ENCODE results near the gene EHBP1L1.

The EHBP1L1 gene

DNA sequence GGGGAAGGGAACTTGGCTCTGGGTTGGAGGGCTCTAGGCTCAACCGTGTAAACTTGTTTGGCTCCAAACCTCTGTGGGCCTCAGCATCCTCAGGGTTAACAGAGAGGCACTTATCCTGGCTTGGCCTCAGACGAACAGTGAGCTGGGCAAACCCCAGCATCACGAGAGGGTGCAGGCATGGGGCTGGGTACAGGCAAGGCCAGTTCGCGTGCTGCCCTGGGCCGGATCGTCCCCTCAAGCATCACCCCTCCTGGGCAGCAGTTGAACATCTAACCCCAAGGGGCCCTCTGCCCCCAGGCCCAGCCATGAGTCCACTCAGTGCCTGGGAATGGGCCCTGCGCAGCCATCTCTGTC is 1.9 kb downstream of the EHBP1L1 start:
- no peak for DNase-seq (ENCODE audit: low spot score)

DNA sequence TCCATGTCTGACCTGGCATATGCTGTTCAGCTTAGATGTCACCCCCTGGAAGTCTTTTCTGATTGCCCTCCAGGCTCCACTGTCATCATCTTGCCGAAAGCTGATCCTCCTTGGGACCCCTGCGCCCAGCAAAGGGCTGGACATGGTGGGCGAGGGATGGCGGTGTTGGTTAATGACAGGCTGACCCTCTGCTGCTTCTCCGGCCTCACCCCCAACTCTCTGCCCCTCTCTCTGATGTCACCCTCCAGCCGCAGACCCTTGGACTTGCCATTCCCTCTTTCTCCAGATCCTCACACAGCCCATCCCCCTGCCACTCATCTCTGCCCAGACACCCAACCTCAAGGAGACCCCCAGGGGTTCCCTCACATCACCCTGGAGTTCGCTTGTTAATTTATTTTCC is 2.3 kb downstream of the EHBP1L1 start:
- DNase-seq (ENCODE audit: low spot score) = no peak

DNA sequence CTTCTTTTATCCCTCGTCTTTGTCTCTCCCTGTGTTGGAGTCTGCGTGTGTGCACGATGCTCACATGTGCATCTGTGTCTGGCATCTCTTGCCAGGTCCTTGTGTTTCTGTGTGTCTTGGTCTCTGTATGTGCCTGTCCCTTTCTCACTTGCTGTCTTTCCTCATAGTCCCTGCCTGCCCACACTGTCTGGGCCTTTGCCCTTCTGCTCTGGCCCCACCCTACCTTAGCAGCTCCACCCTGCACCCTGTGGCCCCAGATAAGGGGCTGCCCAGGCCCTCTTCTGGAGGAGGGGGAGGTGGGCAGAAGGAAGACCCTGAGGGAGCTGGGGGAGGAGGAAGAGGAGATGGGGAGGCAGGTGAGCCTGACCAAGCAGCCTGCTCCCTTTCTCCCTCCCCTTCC is 2.8 kb downstream of the EHBP1L1 start:
- DNase-seq (ENCODE audit: low spot score) = no peak

- no peak for DNase-seq (ENCODE audit: low spot score)
These were observed 3.4 kb downstream of the EHBP1L1 start for GRCh38 chr11:65579291-65579690.

DNA sequence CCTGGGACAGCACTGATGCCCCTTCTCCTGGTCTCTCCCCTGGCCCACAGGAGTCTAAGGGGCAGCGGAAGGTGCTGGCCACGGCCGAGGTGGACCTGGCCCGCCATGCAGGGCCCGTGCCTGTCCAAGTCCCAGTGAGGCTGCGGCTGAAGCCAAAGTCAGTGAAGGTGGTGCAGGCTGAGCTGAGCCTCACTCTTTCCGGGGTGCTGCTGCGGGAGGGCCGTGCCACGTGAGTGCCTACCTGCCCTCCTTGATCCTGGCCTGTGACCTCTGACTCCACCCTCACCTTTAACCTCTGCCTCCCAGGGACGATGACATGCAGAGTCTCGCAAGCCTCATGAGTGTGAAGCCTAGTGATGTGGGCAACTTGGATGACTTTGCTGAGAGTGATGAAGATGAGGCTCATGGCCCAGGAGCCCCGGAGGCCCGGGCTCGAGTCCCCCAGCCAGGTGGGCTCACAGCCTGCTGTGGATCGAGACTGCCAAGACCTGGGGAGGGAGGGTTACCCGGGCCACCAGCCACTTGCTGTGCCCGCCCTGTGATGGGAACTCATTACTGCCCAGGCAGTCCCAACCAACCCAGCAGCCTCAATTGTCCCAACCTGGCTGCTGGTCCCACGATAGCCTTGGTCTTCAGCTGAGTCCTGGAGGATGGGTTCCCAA is 4.3 kb downstream of the EHBP1L1 start:
- DNase-seq (ENCODE audit: low spot score) = no peak

DNA sequence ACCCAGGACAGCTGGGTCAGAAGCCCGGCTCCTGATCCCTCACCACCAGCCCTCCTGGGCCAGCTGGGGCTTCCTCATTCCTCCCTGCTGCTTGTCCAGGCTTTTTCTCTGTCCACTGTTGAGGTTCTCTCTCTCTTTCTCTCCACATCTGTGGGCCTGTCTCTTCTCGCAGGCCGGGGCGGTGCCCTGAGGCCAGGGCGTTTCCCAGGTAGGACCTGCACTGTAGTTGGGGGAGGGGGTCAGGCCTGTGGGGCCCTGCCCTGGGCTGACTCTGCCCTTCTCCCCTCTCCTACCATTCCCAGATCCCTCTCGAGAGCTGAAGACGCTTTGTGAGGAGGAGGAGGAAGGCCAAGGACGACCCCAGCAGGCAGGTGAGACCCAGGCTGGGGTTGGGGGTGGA is 4.9 kb downstream of the EHBP1L1 start:
- DNase-seq (ENCODE audit: low spot score) = no peak

GRCh38 chr11:65581928-65582327 is 6.1 kb downstream of the EHBP1L1 start:
- no peak for DNase-seq (ENCODE audit: low spot score)

GRCh38 chr11:65583589-65583988 is 7.7 kb downstream of the EHBP1L1 start:
- no peak for DNase-seq (ENCODE audit: low spot score)

- DNase-seq (ENCODE audit: low spot score) = no peak
These were observed 8.3 kb downstream of the EHBP1L1 start for GRCh38 chr11:65584106-65584505.

DNA sequence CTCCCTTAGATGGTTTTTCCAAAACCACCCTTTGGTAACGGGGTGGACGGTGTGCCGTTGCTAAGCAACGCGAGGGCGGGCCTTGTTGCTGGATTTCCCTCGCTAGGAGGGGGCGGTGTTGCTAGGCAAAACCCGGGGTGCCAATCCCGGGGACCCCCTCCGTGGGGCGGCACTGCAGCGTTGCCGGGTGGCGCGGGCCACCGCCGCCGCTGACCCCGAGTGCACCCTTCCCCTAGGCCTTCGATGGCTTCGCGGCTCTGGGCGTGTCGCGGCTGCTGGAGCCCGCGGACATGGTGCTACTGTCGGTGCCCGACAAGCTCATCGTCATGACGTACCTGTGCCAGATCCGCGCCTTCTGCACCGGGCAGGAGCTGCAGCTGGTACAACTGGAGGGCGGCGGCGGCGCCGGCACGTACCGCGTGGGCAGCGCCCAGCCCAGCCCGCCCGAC is 8.9 kb downstream of the EHBP1L1 start:
- no peak for DNase-seq (ENCODE audit: low spot score)

DNA sequence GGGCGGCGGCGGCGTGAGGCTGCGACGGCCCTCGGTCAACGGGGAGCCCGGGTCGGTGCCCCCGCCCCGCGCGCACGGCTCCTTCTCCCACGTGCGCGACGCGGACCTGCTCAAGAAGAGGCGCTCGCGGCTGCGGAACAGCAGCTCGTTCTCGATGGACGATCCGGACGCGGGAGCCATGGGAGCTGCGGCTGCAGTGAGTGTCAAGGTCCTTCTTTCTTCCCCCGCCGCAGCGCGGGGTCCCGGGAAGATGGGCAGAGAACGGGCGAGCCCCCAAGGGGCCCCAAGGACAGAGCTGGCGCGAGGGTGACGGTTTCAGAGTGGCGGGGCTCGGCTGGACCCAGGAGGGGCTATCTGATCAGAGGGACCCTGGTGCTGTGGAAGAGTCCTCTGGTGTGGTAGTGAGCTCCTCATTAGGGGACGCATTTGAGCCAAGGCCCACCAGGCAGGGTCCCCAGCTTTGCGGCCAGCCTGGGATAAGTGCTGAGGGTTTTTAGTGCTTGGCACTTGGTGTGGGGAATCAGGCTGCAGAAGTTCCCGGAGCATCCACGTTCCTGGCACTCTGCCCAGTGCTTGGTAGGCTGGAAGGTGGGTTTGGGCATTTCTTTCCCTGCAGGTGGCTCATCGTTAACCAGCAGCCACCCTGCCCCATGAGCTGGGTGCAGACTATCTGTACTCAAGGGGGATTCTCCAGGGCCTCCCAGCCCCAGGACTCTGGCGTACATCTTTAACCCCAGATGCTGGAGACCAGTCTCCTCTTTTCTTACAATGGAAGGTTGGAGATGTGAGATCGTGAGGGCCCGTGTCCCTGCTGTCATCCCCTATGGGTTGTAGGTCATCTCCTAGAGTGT is 9.8 kb downstream of the EHBP1L1 start:
- DNase-seq (ENCODE audit: low spot score) = no peak

GRCh38 chr11:65586247-65586630 is 10.4 kb downstream of the EHBP1L1 start:
- DNase-seq (ENCODE audit: low spot score) = no peak

GRCh38 chr11:65586676-65587075 is 10.8 kb downstream of the EHBP1L1 start:
- no peak for DNase-seq (ENCODE audit: low spot score)

GRCh38 chr11:65588199-65589054 is 12.6 kb downstream of the EHBP1L1 start:
- peak; percentile 97 for DNase-seq (ENCODE audit: low spot score)

DNA sequence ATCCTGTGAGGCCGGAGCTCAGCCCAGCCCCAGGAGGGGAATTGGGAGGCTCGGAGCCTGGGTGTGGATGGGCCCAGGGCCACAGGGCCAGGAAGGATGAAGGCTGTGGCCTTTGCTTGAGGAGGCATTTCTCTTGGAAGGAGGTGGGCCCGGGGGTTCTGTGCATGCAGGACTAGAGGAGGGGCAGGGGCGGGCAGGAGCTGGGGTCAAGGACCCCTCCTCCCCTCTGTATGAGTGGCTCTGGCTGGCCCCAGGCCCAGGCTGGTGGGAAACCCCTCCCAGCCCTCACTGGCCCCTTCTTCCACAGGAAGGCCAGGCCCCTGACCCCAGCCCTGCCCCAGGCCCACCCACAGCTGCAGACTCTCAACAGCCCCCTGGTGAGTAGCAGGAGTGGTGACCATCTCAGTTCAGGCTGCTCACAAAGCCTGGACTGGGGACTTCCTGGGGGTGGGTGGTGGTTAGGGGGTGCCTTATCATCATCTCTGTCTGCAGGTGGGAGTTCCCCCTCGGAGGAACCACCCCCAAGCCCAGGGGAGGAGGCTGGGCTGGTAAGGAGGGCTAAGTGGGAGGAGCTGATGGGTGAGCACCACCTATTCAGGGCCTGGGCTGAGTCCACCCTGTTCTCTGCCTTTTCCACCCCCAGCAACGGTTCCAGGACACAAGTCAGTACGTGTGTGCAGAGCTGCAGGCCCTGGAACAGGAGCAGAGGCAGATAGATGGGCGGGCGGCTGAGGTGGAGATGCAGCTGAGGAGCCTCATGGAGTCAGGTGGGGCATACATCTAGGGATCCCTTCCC is 13.8 kb downstream of the EHBP1L1 start:
- no peak for DNase-seq (ENCODE audit: low spot score)

GRCh38 chr11:65590240-65590738 is 14.4 kb downstream of the EHBP1L1 start:
- DNase-seq (ENCODE audit: low spot score) = no peak

- DNase-seq (ENCODE audit: low spot score) = no peak
These were observed 16.3 kb downstream of the EHBP1L1 start for GRCh38 chr11:65591939-65592857.

DNA sequence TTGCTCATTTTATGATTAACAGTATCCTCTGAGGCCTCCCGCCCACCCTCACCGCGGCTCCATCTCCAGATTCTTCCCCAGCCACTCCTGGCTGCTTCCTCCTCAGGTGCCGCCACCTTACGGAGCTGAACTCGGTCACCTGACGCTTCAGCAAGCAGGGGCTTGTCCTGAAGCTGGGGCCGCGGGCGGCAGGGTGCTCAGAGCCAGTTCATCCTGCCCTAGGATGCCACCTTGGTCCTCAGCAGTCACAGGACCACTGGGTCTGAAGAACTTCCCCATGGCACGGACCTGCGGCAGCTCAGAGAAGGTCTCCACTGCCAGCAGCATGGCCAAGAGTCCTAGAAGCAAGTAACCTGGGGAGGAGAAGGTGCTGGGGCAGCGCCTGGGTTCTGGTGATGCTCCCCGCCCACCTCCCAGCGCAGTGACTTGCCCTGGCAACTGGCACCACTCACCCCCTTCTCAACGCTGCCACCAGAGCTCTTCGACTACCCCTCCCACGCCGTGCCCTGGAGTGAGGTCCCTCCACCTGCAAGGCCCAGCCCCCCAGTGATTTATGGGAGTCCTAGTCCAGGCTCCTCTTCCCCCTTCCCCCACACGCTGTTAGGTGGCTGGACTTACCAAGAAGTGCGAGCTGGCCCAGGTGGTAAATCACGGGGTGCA is 17.1 kb downstream of the EHBP1L1 start:
- no peak for DNase-seq (ENCODE audit: low spot score)

GRCh38 chr11:65593518-65594414 is 17.9 kb downstream of the EHBP1L1 start:
- DNase-seq (ENCODE audit: low spot score) = peak; percentile 90
